MM.1S (cell line): ENCODE results near the gene RGS4.

Experiments used
- DNase-seq: peaks from one replicate; pipeline ENCODE4 v3.0.0-alpha.2; 2015
- H2AFZ ChIP-seq: fragments of 300-600 bp; sonication (generic); 2 replicates; pipeline ENCODE4 v1.6.0; 2016; ENCODE audit warnings: antibody characterized with exemption, low read length
- H3F3A ChIP-seq: fragments of 300-600 bp; sonication (generic); 2 replicates; pipeline ENCODE4 v1.6.1; 2016; ENCODE audit warnings: mild to moderate bottlenecking, antibody characterized with exemption, low read length, moderate library complexity, mixed read lengths; ENCODE audit not compliant: insufficient read depth
- H3K27ac ChIP-seq: fragments of 300-600 bp; sonication (generic); 2 replicates; pipeline ENCODE4 v1.5.1; 2016; ENCODE audit warnings: mild to moderate bottlenecking, low read length
- H3K27me3 ChIP-seq: fragments of 300-600 bp; sonication (generic); replicated peaks from 2 replicates; pipeline ENCODE4 v1.6.0; 2016; ENCODE audit warnings: low read length; ENCODE audit not compliant: insufficient read depth
- H3K36me3 ChIP-seq: fragments of 300-600 bp; sonication (generic); replicated peaks from 2 replicates; pipeline ENCODE4 v1.6.1; 2016; ENCODE audit warnings: mild to moderate bottlenecking, low read length, mixed read lengths; ENCODE audit not compliant: insufficient read depth
- H3K4me1 ChIP-seq: fragments of 300-600 bp; sonication (generic); 2 replicates; pipeline ENCODE4 v1.6.1; 2016; ENCODE audit warnings: low read length, mixed read lengths
- H3K4me2 ChIP-seq: fragments of 300-600 bp; sonication (generic); 2 replicates; pipeline ENCODE4 v1.6.0; 2016; ENCODE audit warnings: low read depth, low read length
- H3K4me3 ChIP-seq: fragments of 300-600 bp; sonication (generic); 2 replicates; pipeline ENCODE4 v1.5.1; 2016; ENCODE audit warnings: low read length, mixed read lengths
- H3K79me2 ChIP-seq: fragments of 300-600 bp; sonication (generic); 2 replicates; pipeline ENCODE4 v1.6.1; 2016; ENCODE audit warnings: mixed run types, low read length, mixed read lengths
- H3K9ac ChIP-seq: fragments of 300-600 bp; sonication (generic); 2 replicates; pipeline ENCODE4 v1.6.1; 2016; ENCODE audit warnings: low read length, mixed read lengths
- H3K9me2 ChIP-seq: fragments of 300-600 bp; sonication (generic); replicated peaks from 2 replicates; pipeline ENCODE4 v1.6.1; 2016; ENCODE audit warnings: mild to moderate bottlenecking, low read length, mixed read lengths; ENCODE audit not compliant: insufficient read depth
- H3K9me3 ChIP-seq: fragments of 300-600 bp; sonication (generic); replicated peaks from 2 replicates; pipeline ENCODE4 v1.6.1; 2016; ENCODE audit warnings: mild to moderate bottlenecking, low read length, mixed read lengths; ENCODE audit not compliant: insufficient read depth
- H4K20me1 ChIP-seq: fragments of 300-600 bp; sonication (generic); 2 replicates; pipeline ENCODE4 v1.6.1; 2016; ENCODE audit warnings: mild to moderate bottlenecking, low read length, moderate library complexity, mixed read lengths; ENCODE audit not compliant: insufficient read depth
- CTCF ChIP-seq: fragments of 300-600 bp; sonication (generic); IDR thresholded peaks from 2 replicates; pipeline ENCODE4 v1.5.1; 2016; ENCODE audit warnings: antibody characterized with exemption, low read length, mixed read lengths
- EZH2 ChIP-seq: fragments of 300-600 bp; sonication (generic); optimal IDR thresholded peaks from 2 replicates; pipeline ENCODE3; 2017; ENCODE audit warnings: low read depth, mild to moderate bottlenecking, antibody characterized with exemption, low read length, mixed read lengths
- EZH2phosphoT487 ChIP-seq: fragments of 300-600 bp; sonication (generic); IDR thresholded peaks from 2 replicates; pipeline ENCODE4 v1.6.1; 2018; ENCODE audit warnings: antibody characterized with exemption, low read length

RGS4 gene

GRCh38 chr1:163076044-163076443 lies 6.9 kb downstream of the RGS4 start:
- Histone ChIP-seq H4K20me1 (no peaks in the 10 kb centered on the region), H3K27ac (no peak overlapping the region), H3K9ac (no peak overlapping the region), H3K36me3 (no peaks in the 10 kb centered on the region), H3K9me3 (no peaks in the 10 kb centered on the region), H3K4me1 (no peaks in the 10 kb centered on the region), H3K9me2 (no peaks in the 10 kb centered on the region), H3K4me3 (no peak overlapping the region), H3F3A (no peaks in the 10 kb centered on the region), H3K4me2 (no peak overlapping the region), H3K79me2 (no peaks in the 10 kb centered on the region), H3K27me3 (no peaks in the 10 kb centered on the region), H2AFZ (no peak overlapping the region)
- TF ChIP-seq CTCF (no peak), EZH2 (no peak), EZH2phosphoT487 (no peak)
- no peak for DNase-seq

GRCh38 chr1:163076446-163076845 lies 7.3 kb downstream of the RGS4 start:
- H3K9me2 ChIP-seq = no peaks in the 10 kb centered on the region
- no peaks in the 10 kb centered on the region for H3K27me3 ChIP-seq
- no peaks in the 10 kb centered on the region for H3K36me3 ChIP-seq
- no peaks in the 10 kb centered on the region for H3F3A ChIP-seq
- H3K9ac ChIP-seq = no peak overlapping the region
- H3K9me3 ChIP-seq = no peaks in the 10 kb centered on the region
- no peak for TF ChIP-seq CTCF
- TF ChIP-seq EZH2phosphoT487 = no peak
- no peak for TF ChIP-seq EZH2
- no peak overlapping the region for H3K4me3 ChIP-seq
- no peak overlapping the region for H3K4me2 ChIP-seq
- H4K20me1 ChIP-seq = no peaks in the 10 kb centered on the region
- no peaks in the 10 kb centered on the region for H3K79me2 ChIP-seq
- no peak overlapping the region for H2AFZ ChIP-seq
- no peak overlapping the region for H3K27ac ChIP-seq
- H3K4me1 ChIP-seq = no peaks in the 10 kb centered on the region
- DNase-seq = no peak

GRCh38 chr1:163076981-163077761 lies 8.0 kb downstream of the RGS4 start:
- Histone ChIP-seq H4K20me1 (no peaks in the 10 kb centered on the region), H3K9ac (no peak overlapping the region), H3K4me2 (no peak overlapping the region), H3K9me2 (no peaks in the 10 kb centered on the region), H3K27ac (no peak overlapping the region), H3K27me3 (no peaks in the 10 kb centered on the region), H3K36me3 (no peaks in the 10 kb centered on the region), H2AFZ (no peak overlapping the region), H3F3A (no peaks in the 10 kb centered on the region), H3K79me2 (no peaks in the 10 kb centered on the region), H3K9me3 (no peaks in the 10 kb centered on the region), H3K4me1 (no peaks in the 10 kb centered on the region), H3K4me3 (no peak overlapping the region)
- DNase-seq = no peak
- TF ChIP-seq CTCF (no peak), EZH2 (no peak), EZH2phosphoT487 (no peak)
